ENCODE measurements around the gene RESP18. TPM values are rescaled to one million over a fixed set of nuclear protein-coding genes. Genes with fewer than 3 reads are reported as not detected.
A peak's percentile ranks its signal among the peaks of the same experiment; 100 is the strongest.
"Not testable (repeated sequence)": the region's sequence is repeated elsewhere in the genome, so short reads cannot be mapped to it uniquely, and the experiment has no call there.

Gene RESP18
- total RNA-seq, 2 donors from 2014 or later, result not detected

GRCh38 chr2:219331560-219332213, 857 bp downstream of the RESP18 start:
- intact Hi-C loops (cut with DNase I), result no loop called here
- DNase-seq, result peak; percentile 49
- peak; percentile 61 to 79 for ATAC-seq

DNA sequence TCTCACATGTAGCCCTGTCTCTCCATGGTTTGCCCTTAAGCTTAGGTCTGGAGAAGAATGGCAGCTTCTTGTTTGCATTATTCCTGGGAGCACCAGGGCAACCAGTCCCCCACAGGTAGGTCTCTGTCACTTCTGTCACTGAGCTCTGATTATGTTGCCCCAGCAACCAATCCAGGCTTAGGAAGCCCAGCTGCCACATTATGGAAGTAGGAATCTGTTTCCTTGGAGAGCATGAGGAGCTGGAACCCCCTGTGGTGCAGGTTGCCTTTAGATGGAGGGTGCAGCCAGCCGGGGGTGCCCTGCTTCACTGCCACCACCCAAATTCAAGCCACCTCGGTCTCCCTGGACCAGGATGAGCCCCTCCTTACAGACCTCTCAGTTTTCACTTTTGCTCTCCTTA, 4.8 kb downstream of the RESP18 start:
- no peak for DNase-seq
- intact Hi-C loops (cut with DNase I), result no loop called here
- no peak for ATAC-seq

DNA sequence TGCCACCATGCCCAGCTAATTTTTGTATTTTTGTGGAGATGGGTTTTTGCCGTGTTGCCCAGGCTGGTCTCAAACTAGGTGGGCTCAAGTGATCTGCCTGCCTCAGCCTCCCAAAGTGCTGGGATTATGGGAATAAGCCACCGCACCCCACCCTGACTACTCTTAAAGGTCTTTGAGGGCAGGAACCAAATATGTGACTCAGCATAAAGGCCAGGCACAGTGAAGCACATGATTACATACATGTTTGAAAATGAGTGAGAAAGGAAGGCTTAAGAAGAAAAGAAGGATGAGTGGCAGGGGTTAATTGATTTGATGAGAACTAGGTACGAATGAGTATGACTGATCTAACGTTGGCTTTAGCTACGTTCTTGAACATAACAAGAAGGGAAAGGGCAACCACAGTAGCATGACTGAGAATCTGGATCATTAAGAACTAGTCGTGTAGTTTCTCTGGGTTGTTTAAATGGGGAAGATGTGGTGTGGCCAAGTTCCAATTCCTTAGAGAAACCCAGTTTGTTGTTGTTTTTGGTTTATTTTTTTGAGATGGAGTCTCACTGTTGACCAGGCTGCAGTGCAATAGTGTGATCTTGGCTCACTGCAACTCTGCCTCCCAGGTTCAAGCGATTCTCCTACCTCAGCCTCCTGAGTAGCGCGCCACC, 6.8 kb downstream of the RESP18 start:
- ATAC-seq, result no peak
- no peak for DNase-seq
- intact Hi-C loops (cut with DNase I), result no loop called here

GRCh38 chr2:219325136-219325535, 7.4 kb downstream of the RESP18 start:
- intact Hi-C loops (cut with DNase I), result no loop called here
- DNase-seq (no peak), ATAC-seq (no peak)

- intact Hi-C loops (cut with DNase I), result no loop called here
- no peak for DNase-seq
- ATAC-seq, result no peak
Observed at GRCh38 chr2:219323434-219323833, 9.1 kb downstream of the RESP18 start.

- ATAC-seq (no peak), DNase-seq (no peak)
- intact Hi-C loops (cut with DNase I), result no loop called here
Observed at GRCh38 chr2:219314804-219315468, 17.6 kb downstream of the RESP18 start.

DNA sequence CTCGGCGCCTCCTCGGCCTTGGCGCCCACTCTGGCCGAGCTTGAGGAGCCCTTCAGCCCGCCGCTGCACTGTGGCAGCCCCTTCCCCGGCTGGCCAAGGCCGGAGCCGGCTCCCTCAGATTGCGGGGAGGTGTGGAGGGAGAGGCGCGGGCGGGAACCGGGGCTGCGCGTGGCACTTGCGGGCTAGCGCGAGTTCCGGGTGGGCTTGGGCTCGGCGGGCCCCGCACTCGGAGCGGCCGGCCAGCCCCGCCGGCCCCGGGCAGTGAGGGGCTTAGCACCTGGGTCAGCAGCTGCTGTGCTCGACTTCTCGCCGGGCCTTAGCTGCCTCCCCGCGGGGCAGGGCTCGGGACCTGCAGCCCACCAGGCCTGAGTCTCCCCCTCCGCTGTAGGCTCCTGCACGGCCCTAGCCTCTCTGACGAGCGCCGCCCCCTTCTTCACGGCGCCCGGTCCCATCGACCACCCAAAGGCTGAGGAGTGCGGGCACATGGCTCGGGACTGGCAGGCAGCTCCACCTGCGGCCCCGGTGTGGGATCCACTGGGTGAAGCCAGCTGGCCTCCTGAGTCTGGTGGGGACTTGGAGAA, 19.8 kb downstream of the RESP18 start:
- ATAC-seq; intact Hi-C loops (cut with DNase I); DNase-seq: not testable (repeated sequence)

GRCh38 chr2:219309278-219309677, 23.3 kb downstream of the RESP18 start, which contains the start of gene PTPRN:
Gene PTPRN, minus strand, starts transcription at chr2:219309401. Its CDS starts 69 bp downstream, at chr2:219309332.
- intact Hi-C loops (cut with DNase I), result loop anchor here (10.0 kb wide), 1 partner anchor 254 kb away; no protein-coding TSS in a partner anchor
- ATAC-seq (no peak), DNase-seq (no peak)

DNA sequence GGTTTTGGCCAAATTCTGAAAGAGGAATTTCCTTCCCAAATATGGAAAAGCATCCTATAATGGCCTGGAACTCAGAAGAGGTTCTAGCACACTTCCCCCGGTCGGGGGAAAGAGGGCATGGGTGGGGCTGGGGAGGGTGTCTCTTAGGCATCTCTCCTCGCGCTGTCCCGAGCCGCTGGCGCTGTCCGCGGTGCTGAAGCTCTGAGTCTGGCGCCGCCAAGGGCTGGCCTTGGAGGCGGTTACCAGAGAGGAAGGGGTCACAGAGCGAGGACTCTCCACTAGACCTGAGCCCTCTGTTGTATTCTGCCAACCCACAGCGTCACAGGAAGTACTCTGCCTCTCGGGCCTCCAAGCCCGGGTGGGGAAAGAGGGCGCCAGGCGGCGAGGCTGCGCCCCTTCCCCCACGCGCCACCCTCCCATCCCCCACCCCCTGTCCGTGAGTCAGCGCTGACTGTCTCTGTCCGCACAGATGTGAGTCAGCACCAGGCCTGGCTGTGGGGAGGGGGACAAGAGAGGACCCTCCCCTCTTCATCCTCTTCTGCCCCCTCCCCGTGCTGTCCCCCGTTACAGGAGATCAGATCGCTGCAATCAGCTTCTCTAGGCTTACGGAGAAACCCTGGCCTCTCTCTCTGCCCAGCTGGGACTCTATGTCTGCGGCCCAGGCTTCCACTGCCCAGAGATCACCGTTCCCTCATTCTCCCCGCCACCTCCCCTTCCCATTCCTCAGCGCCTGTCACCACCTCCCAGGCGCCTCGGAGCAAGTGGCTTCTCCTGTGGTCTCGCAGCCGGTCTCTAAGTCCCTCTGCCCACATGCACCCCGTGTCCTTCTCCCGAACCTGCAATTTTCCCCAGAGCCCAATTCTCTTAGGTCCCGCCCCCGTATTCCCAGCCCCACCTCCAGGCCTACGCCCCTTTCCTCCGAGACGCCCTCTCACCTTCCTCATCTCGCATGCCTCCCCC, 24.1 kb downstream of the RESP18 start:
- intact Hi-C loops (cut with DNase I), result loop anchor here (10.0 kb wide), 1 partner anchor 254 kb away; no protein-coding TSS in a partner anchor
- DNase-seq, result peak; percentile 67
- ATAC-seq, result peak; percentile 68 to 89

GRCh38 chr2:219306047-219306446, 26.5 kb downstream of the RESP18 start:
- intact Hi-C loops (cut with DNase I), result loop anchor here (10.0 kb wide), 1 partner anchor 251 kb away; no protein-coding TSS in a partner anchor
- ATAC-seq (no peak), DNase-seq (no peak)

DNA sequence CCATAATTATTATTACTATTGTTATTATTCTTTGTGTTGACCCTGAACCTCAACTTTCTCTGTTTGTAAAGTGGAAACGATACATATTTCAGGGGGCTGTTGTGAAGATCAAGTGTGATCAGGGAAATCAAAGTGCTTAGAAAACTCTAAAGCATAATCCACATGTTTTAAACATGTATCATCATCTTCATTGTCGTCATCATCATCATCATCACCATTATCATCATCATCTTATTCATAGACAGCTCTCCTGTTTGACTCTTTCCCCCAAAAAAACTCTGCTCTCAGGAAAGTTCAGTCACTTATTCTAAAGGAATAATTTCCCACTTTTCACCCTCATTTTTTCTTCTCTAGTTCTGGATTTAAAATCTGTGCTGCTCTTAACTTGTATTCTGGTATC, 28.3 kb downstream of the RESP18 start:
- DNase-seq (no peak), ATAC-seq (no peak)
- intact Hi-C loops (cut with DNase I), result loop anchor here (10.0 kb wide), 1 partner anchor 249 kb away; no protein-coding TSS in a partner anchor

DNA sequence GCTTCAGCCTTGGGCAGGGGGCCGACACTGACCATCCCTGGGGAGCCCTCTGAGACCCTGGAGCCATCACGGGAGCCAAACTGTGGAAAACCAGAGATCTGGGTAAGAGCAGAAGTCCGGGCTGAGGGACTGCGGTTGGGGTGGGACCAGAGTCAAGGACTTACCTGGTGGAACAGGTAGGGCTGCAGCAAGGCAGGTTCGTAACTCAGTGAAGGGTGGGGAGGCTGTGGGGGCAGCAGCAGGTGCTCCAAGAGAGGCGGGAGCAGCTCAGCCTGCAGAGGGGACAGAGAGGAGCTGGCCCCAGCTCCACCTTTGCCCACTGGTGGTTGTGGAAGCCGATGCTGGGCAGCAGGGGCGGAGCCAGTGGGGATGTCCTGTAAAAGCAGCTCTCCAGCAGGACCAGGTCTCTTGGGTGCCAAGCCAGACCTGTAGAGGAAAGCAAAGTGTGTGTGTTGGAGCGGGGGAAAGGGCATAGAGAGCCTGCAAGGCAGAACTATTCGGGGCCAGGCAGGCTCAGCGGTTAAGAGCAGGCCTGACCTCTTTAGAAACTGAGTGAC, 30.1 kb downstream of the RESP18 start:
- DNase-seq, result no peak
- intact Hi-C loops (cut with DNase I), result loop anchor here (10.0 kb wide), 1 partner anchor 248 kb away; no protein-coding TSS in a partner anchor
- no peak for ATAC-seq

- intact Hi-C loops (cut with DNase I), result loop anchor here (10.0 kb wide), 1 partner anchor 245 kb away; no protein-coding TSS in a partner anchor
- DNase-seq, result no peak
- no peak for ATAC-seq
Observed at GRCh38 chr2:219300022-219300421, 32.5 kb downstream of the RESP18 start.

- intact Hi-C loops (cut with DNase I), result loop anchor here (2.0 to 10.0 kb wide), 3 partner anchors 55 to 139 kb away; partner anchors contain the start of genes NHEJ1 (in 2 of the 2), GLB1L (in 1 of the 2) and STK16 (in 1 of the 2)
- ATAC-seq (no peak), DNase-seq (no peak)
Observed at GRCh38 chr2:219299372-219299760, 33.2 kb downstream of the RESP18 start.

DNA sequence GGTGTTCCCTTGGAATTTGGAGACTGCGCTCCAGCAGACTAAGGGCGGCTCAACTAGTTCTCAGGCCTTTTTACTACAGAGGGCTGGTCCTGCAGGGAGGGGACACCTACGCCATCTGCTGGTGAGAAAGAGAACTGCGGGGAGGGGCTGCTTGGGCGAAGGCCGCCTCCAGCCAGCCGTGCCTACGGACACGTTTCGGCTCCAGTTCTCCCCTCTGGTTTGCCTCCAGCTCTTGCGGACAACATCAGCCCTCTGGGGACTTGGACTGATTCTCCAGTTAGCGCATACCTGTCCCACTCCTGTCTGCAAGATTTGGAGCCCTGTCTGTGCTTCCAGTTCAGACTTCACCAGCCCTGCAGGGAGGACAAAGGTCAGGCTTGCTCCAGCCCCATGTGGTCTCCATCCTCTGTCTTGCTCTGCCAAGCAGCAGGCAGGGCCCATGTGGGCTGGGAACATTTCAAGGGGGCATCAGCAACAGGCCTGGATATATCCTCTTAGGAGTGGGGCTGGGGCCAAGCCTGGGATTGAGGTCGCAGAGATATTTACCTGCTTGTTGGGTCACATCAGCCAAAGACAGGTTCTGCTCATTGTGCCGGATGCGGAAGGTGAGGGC, 33.7 kb downstream of the RESP18 start:
- DNase-seq, result peak; percentile 85
- peak; percentile 65 to 70 for ATAC-seq
- intact Hi-C loops (cut with DNase I), result loop anchor here (2.0 to 10.0 kb wide), 3 partner anchors 54 to 138 kb away; partner anchors contain the start of genes NHEJ1 (in 2 of the 2), GLB1L (in 1 of the 2) and STK16 (in 1 of the 2)

DNA sequence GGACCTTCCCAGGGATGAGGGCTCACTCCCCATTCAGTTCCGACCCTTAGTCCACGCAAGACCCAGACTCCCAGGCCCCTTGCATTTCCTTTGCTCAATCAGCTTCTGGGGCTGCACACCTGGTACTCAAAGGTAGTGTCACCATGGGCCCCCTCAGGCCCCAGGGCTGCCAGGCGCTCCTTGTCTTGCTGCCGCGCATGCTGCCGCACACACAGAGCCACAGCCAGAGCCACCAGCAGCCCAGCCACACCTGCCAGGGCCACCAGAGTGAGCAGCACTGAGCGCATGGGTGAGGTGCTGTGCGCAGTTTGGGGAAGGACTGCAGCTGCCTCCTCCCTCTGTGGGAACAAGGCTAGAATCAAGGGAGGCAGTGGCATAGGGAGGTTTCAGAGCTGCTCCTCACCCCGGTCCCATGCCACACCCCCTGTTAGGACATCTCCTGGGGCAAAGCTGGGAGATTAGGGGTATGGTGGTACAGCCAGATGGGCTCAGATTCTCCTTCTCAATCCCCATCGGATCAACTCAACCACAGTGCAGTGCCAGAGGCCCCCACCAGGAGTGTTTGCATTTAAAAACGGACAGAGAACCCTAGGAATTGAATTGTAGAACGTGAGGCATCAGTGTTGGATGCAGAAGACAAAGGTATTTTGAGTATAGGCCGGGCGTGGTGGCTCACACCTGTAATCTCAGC, 34.6 kb downstream of the RESP18 start:
- ATAC-seq (no peak), DNase-seq (no peak)
- intact Hi-C loops (cut with DNase I), result loop anchor here (2.0 to 10.0 kb wide), 3 partner anchors 53 to 137 kb away; partner anchors contain the start of genes NHEJ1 (in 2 of the 2), GLB1L (in 1 of the 2) and STK16 (in 1 of the 2)
